Activated CD8-positive, alpha-beta T cell treated with anti-CD3 and anti-CD28 coated beads for 36 hours (primary cell): Measurements from ENCODE around the gene UBE3B. TPM values are rescaled to one million over a fixed set of nuclear protein-coding genes. Genes with fewer than 3 reads are reported as not detected.

Experiments
- ATAC-seq: fragments of 200-7000 bp; cut with Tn5 transposase; one replicate; pipeline ENCODE4 v1.10.0; 2021; ENCODE audit warnings: mild to moderate bottlenecking, moderate library complexity
- CTCF ChIA-PET: fragments of 350-600 bp; sonication (Branson Sonifier 250); formaldehyde crosslinking; loops from one replicate; lab custom pipeline; 2021; ENCODE audit warnings: antibody characterized with exemption; lab: Charles Lee
- POLR2A ChIA-PET: fragments of 350-600 bp; sonication (Branson Sonifier 250); formaldehyde crosslinking; loops from one replicate; lab custom pipeline; 2021; ENCODE audit warnings: antibody characterized with exemption; lab: Charles Lee
- DNase-seq: peaks from one replicate; pipeline ENCODE4 v3.0.0-alpha.2; 2020
- H3K27ac Mint-ChIP-seq: one replicate; pipeline ENCODE4 v1.8.0; 2021; ENCODE audit warnings: mild to moderate bottlenecking, mixed read lengths
- H3K27me3 Mint-ChIP-seq: one replicate; pipeline ENCODE4 v1.8.0; 2021; ENCODE audit warnings: mixed read lengths
- H3K36me3 Mint-ChIP-seq: one replicate; pipeline ENCODE4 v1.8.0; 2021; ENCODE audit warnings: low read depth, mixed read lengths
- H3K4me1 Mint-ChIP-seq: one replicate; pipeline ENCODE4 v1.8.0; 2021; ENCODE audit warnings: low read depth, mixed read lengths
- H3K4me3 Mint-ChIP-seq: one replicate; pipeline ENCODE4 v1.8.0; 2021; ENCODE audit warnings: mild to moderate bottlenecking, moderate library complexity, mixed read lengths
- H3K9me3 Mint-ChIP-seq: one replicate; pipeline ENCODE4 v1.8.0; 2021; ENCODE audit warnings: mixed read lengths
- intact Hi-C: fragments of 100-400 bp; cut with micrococcal nuclease; formaldehyde crosslinking; loops from one replicate; pipeline ENCODE4 v1.10.0; 2022
- total RNA-seq, 2 experiments: library from RNA; stranded (reverse); gene quantifications; one replicate each; pipeline ENCODE4 v1.2.3, GENCODE V29; 2021
- TF ChIP-seq, protein P1 (sequence below): fragments of 200-600 bp; IDR thresholded peaks from one replicate; pipeline ENCODE4 v1.8.0; 2022; ENCODE audit warnings: antibody characterized with exemption, mild to moderate bottlenecking

UBE3B gene
- total RNA-seq, 2 experiments from 2014 or later: 22.5 to 24.9 TPM

DNA sequence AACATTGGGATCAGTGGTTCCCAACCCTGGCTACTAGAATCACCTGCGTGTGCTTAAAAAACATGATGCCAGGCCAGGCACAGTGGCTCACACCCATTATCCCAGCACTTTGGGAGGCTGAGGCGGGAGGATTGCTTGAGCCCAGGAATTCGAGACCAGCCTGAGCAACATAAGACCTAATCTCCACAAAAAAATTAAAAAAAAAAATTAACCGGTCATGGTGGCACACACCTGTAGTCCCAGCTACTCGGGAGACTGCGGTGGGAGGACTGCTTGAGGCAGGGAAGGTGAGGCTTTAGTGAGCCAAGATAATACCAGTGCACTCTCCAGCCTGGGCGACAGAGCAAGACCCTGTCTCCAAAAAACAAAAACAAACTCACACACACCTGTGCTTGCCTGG lies 2.3 kb upstream of the UBE3B start:
- no peak overlapping the region for H3K27ac Mint-ChIP-seq
- H3K4me1 Mint-ChIP-seq: peaks cover 41% of the 10 kb centered on the region
- peaks cover 1% of the 10 kb centered on the region for H3K36me3 Mint-ChIP-seq
- H3K9me3 Mint-ChIP-seq: no peaks in the 10 kb centered on the region
- peak overlapping the region; percentile 82 for H3K4me3 Mint-ChIP-seq
- TF ChIP-seq, protein P1, sequence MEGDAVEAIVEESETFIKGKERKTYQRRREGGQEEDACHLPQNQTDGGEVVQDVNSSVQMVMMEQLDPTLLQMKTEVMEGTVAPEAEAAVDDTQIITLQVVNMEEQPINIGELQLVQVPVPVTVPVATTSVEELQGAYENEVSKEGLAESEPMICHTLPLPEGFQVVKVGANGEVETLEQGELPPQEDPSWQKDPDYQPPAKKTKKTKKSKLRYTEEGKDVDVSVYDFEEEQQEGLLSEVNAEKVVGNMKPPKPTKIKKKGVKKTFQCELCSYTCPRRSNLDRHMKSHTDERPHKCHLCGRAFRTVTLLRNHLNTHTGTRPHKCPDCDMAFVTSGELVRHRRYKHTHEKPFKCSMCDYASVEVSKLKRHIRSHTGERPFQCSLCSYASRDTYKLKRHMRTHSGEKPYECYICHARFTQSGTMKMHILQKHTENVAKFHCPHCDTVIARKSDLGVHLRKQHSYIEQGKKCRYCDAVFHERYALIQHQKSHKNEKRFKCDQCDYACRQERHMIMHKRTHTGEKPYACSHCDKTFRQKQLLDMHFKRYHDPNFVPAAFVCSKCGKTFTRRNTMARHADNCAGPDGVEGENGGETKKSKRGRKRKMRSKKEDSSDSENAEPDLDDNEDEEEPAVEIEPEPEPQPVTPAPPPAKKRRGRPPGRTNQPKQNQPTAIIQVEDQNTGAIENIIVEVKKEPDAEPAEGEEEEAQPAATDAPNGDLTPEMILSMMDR: no peak
- POLR2A ChIA-PET: no interaction called here
- CTCF ChIA-PET: interaction anchor here (1.1 kb wide), 1 partner anchor 8 kb away, joined by 3 read pairs; no protein-coding TSS in a partner anchor
- ATAC-seq (no peak), DNase-seq (no peak)
- no peaks in the 10 kb centered on the region for H3K27me3 Mint-ChIP-seq
- intact Hi-C loops: no loop called here

DNA sequence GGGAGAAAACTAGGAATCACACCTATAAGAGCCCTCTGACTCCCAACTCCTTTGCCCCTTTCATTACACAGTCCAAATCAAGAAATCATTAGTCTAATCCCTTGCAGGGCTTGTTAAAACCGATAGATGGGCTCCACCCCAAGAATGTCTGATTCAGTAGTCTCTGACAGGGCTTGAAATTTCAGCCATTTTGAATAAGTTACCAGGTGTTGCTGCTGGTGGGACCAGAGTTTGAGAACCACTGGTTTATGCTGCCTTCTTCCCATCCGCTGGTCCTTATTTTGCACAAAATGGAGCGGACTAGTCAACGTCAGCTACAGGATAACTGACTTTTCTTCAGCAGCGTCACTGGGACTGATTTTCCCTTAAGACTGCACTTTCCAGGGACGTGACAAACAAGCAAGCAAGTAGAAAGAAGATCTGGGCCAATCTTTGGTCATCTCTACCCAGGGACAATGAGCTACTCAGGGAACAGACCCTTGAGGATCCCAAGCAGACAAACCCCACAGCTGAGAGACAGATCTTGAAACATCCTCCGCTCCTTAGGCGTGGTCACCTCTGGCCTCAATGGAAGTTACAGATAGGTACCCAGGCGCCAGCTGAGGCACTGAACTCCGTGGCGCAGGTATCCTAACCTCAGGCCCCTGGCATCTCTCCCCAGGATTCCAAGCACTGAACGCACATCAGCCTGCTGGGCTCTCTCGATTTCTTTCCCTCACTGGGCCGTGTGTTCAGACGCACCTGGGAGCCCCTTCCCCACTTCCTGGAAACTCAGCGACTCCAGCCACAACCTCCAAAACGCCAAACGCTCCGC lies 1.2 kb upstream of the UBE3B start:
- Mint-ChIP-seq H3K4me3 (peak overlapping the region; percentile 82), H3K9me3 (no peaks in the 10 kb centered on the region), H3K4me1 (peaks cover 32% of the 10 kb centered on the region), H3K36me3 (peaks cover 1% of the 10 kb centered on the region), H3K27ac (peak overlapping the region; percentile 100), H3K27me3 (no peaks in the 10 kb centered on the region)
- intact Hi-C loops: no loop called here
- POLR2A ChIA-PET: interaction anchor here (1.0 to 2.1 kb wide), 4 partner anchors 13 to 22 kb away, joined by 3 to 6 read pairs (median 4); no protein-coding TSS in a partner anchor
- peak; percentile 7 for DNase-seq
- CTCF ChIA-PET: interaction anchor here (0.9 to 1.5 kb wide), 3 partner anchors 43 to 48 kb away, joined by 3 to 6 read pairs (median 4); no protein-coding TSS in a partner anchor
- TF ChIP-seq, protein P1: no peak
- no peak for ATAC-seq

DNA sequence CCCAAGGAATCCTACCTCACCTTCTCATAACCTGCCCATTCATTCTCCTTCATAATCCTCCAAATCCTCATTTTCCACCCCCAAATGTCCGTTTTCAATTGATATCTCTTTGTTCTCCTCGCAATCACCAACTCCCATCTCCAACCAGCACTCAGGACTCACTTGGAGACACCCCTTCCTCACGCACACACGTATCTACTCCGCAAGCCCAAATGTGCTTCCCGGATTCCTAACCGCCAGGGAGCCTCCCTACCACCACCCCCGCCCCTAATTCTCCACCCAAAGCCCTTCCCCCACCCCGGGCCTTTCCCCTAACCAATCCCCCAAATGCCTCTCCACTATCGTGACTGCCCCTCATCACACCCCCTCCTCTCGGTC lies 638 bp upstream of the UBE3B start:
- ATAC-seq (peak; percentile 16), DNase-seq (no peak)
- ChIA-PET POLR2A (interaction anchor here (0.7 to 2.1 kb wide), 8 partner anchors 8 to 96 kb away, joined by 3 to 8 read pairs (median 3); no protein-coding TSS in a partner anchor), CTCF (interaction anchor here (0.7 to 1.5 kb wide), 4 partner anchors 44 to 96 kb away, joined by 3 to 6 read pairs (median 4); no protein-coding TSS in a partner anchor)
- Mint-ChIP-seq H3K4me1 (peaks cover 32% of the 10 kb centered on the region), H3K36me3 (peaks cover 1% of the 10 kb centered on the region), H3K27me3 (no peaks in the 10 kb centered on the region), H3K4me3 (peak overlapping the region; percentile 82), H3K27ac (peak overlapping the region; percentile 100), H3K9me3 (no peaks in the 10 kb centered on the region)
- intact Hi-C loops: no loop called here
- TF ChIP-seq, protein P1: no peak

DNA sequence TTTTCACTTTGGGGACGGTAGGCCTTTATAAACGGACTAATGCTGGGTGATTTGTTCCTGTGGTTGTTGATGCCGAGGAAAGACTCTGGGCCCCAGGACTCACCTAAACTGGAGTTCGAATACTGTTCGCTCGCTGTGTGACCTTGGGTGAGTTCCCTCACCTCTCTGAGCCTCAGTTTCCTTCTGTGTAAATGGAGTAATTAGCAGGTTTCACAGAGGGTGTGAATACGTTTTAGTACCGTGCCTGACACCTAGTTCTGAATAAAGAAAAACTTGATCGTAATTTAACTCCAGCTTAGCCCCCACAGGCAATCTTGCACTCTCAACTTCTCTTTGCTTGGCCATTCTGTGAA lies 505 bp downstream of the UBE3B start:
- Mint-ChIP-seq H3K27me3 (no peaks in the 10 kb centered on the region), H3K4me3 (peak overlapping the region; percentile 82), H3K27ac (peak overlapping the region; percentile 100), H3K9me3 (no peaks in the 10 kb centered on the region), H3K36me3 (peaks cover 1% of the 10 kb centered on the region), H3K4me1 (peaks cover 32% of the 10 kb centered on the region)
- DNase-seq (no peak), ATAC-seq (no peak)
- intact Hi-C loops: no loop called here
- ChIA-PET POLR2A (interaction anchor here (0.5 to 2.1 kb wide), 7 partner anchors 9 to 852 kb away, joined by 3 to 8 read pairs (median 4); no protein-coding TSS in a partner anchor), CTCF (interaction anchor here (1.5 kb wide), 2 partner anchors 45 to 95 kb away, joined by 4 to 5 read pairs; no protein-coding TSS in a partner anchor)
- TF ChIP-seq, protein P1: no peak

DNA sequence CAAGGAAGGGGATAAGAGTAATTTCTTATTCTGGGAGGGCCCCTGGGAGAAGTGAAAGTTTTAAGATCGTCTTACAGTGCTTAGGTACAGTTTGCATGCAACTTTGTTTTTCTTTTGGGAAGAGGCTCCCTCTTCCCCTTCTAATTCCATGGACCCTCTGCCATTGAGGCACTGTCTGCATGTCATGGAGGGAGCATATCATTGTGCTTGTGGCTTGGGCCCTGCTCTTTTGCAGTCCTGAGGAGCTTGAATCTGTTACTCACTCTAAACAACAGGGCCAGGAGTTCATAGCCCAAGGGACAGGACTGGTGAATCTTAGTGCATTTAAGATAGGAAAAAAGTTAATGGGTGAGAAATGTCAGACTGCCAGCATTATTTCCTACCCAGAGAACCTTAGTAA lies 2.3 kb downstream of the UBE3B start:
- TF ChIP-seq, protein P1: no peak
- ATAC-seq (no peak), DNase-seq (no peak)
- intact Hi-C loops: no loop called here
- H3K4me1 Mint-ChIP-seq: peaks cover 28% of the 10 kb centered on the region
- no peak overlapping the region for H3K27ac Mint-ChIP-seq
- POLR2A ChIA-PET: no interaction called here
- peaks cover under 1% of the 10 kb centered on the region for H3K36me3 Mint-ChIP-seq
- CTCF ChIA-PET: interaction anchor here (2.0 kb wide), 1 partner anchor 11 kb away, joined by 6 read pairs; no protein-coding TSS in a partner anchor
- no peaks in the 10 kb centered on the region for H3K27me3 Mint-ChIP-seq
- no peaks in the 10 kb centered on the region for H3K9me3 Mint-ChIP-seq
- no peak overlapping the region for H3K4me3 Mint-ChIP-seq
